KMS-11 (cell line): Measurements from ENCODE around the gene ART5.

Experiments
- H2AFZ ChIP-seq: fragments of 200-600 bp; sonication (generic); 2 replicates; pipeline ENCODE4 v1.6.1; 2016; ENCODE audit warnings: antibody characterized with exemption, mixed run types, low read depth
- H3K27ac ChIP-seq: fragments of 200-600 bp; sonication (generic); 2 replicates; pipeline ENCODE4 v1.6.1; 2016; ENCODE audit warnings: mild to moderate bottlenecking, mixed run types
- H3K27me3 ChIP-seq: fragments of 200-600 bp; sonication (generic); 2 replicates; pipeline ENCODE4 v1.6.1; 2017; ENCODE audit warnings: mild to moderate bottlenecking, low read depth, mixed run types, moderate library complexity; ENCODE audit not compliant: insufficient read depth
- H3K36me3 ChIP-seq: fragments of 200-600 bp; sonication (generic); 2 replicates; pipeline ENCODE4 v1.6.1; 2017; ENCODE audit warnings: mild to moderate bottlenecking, mixed run types; ENCODE audit not compliant: insufficient read depth
- H3K4me1 ChIP-seq: fragments of 200-600 bp; sonication (generic); 2 replicates; pipeline ENCODE4 v1.6.1; 2016; ENCODE audit warnings: mild to moderate bottlenecking, low read depth, mixed run types; ENCODE audit not compliant: poor library complexity, severe bottlenecking
- H3K4me2 ChIP-seq: fragments of 200-600 bp; sonication (generic); 2 replicates; pipeline ENCODE4 v1.7.0; 2016; ENCODE audit warnings: mild to moderate bottlenecking, mixed run types
- H3K4me3 ChIP-seq: fragments of 200-600 bp; sonication (generic); IDR thresholded peaks from 2 replicates; pipeline ENCODE4 v1.6.1; 2017; ENCODE audit warnings: low read depth, low read length, mixed read lengths; ENCODE audit not compliant: insufficient read depth
- H3K79me2 ChIP-seq: fragments of 200-600 bp; sonication (generic); 2 replicates; pipeline ENCODE4 v1.6.1; 2016; ENCODE audit warnings: low read depth, mixed run types; ENCODE audit not compliant: insufficient read depth
- H3K9ac ChIP-seq: fragments of 200-600 bp; sonication (generic); 2 replicates; pipeline ENCODE4 v1.6.1; 2016; ENCODE audit warnings: mild to moderate bottlenecking, mixed run types
- H4K20me1 ChIP-seq: fragments of 200-600 bp; sonication (generic); 2 replicates; pipeline ENCODE4 v1.6.1; 2016; ENCODE audit warnings: mild to moderate bottlenecking, mixed run types; ENCODE audit not compliant: insufficient read depth
- TF ChIP-seq, protein P1 (sequence below): fragments of 200-600 bp; sonication (generic); conservative IDR thresholded peaks from 2 replicates; pipeline ENCODE4 v1.6.1; 2017; ENCODE audit warnings: low read depth, mild to moderate bottlenecking, antibody characterized with exemption, low read length, moderate library complexity, mixed read lengths

ART5 gene

DNA sequence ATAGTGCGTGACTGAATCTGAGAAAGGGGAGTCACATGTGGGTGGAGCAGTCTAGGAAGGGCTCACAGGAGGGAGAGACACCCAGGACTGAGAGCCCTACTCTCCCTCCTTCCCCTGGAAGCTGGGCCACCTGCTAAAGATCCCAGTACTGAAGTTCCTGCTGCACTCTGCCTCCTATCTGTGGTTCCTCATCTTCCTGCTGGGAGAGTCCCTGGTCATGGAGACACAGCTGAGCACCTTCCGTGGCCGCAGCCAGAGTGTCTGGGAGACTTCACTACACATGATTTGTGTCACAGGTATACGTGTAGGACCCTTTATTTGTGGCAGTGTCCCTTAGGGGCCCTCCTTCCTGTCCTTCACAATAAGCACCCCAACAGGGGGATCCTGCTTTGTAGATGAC, 19.3 kb downstream of the ART5 start:
- Histone ChIP-seq H4K20me1 (no peaks in the 10 kb centered on the region), H3K79me2 (no peaks in the 10 kb centered on the region), H3K4me1 (no peaks in the 10 kb centered on the region)

DNA sequence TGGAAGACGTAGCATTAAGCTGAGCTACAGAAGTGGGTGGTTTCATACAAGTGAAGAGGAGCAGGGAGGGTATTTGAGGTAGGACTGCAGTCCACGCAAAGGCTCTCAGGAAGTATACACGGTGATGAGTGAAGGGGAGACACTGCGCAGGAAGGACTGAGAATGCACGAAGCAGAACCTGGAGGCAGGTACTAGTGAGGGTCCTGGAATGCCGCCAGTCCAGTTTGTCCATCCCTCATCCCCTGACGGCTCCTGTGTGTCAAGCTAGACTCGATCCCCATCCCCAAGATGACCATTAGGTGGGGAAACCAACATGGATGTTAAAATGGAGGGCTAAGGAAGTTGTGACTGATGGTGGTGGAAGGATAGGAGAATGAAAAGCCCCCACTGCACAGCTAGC, 23.8 kb downstream of the ART5 start:
- Histone ChIP-seq H3K4me3 (no peak overlapping the region), H3K27ac (no peak overlapping the region), H3K9ac (no peak overlapping the region), H3K79me2 (no peaks in the 10 kb centered on the region), H3K27me3 (no peaks in the 10 kb centered on the region), H4K20me1 (no peaks in the 10 kb centered on the region), H3K4me2 (no peak overlapping the region), H2AFZ (no peak overlapping the region), H3K4me1 (peaks cover 19% of the 10 kb centered on the region), H3K36me3 (no peaks in the 10 kb centered on the region)
- TF ChIP-seq, protein P1, sequence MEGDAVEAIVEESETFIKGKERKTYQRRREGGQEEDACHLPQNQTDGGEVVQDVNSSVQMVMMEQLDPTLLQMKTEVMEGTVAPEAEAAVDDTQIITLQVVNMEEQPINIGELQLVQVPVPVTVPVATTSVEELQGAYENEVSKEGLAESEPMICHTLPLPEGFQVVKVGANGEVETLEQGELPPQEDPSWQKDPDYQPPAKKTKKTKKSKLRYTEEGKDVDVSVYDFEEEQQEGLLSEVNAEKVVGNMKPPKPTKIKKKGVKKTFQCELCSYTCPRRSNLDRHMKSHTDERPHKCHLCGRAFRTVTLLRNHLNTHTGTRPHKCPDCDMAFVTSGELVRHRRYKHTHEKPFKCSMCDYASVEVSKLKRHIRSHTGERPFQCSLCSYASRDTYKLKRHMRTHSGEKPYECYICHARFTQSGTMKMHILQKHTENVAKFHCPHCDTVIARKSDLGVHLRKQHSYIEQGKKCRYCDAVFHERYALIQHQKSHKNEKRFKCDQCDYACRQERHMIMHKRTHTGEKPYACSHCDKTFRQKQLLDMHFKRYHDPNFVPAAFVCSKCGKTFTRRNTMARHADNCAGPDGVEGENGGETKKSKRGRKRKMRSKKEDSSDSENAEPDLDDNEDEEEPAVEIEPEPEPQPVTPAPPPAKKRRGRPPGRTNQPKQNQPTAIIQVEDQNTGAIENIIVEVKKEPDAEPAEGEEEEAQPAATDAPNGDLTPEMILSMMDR = no peak

More for the DNA sequence above, 19.3 kb downstream of the ART5 start:
- H2AFZ ChIP-seq = no peak overlapping the region
- no peak overlapping the region for H3K27ac ChIP-seq
- H3K36me3 ChIP-seq = no peaks in the 10 kb centered on the region
- no peak overlapping the region for H3K4me3 ChIP-seq
- no peak overlapping the region for H3K4me2 ChIP-seq
- TF ChIP-seq, protein P1 = no peak
- H3K27me3 ChIP-seq = no peaks in the 10 kb centered on the region
- no peak overlapping the region for H3K9ac ChIP-seq

DNA sequence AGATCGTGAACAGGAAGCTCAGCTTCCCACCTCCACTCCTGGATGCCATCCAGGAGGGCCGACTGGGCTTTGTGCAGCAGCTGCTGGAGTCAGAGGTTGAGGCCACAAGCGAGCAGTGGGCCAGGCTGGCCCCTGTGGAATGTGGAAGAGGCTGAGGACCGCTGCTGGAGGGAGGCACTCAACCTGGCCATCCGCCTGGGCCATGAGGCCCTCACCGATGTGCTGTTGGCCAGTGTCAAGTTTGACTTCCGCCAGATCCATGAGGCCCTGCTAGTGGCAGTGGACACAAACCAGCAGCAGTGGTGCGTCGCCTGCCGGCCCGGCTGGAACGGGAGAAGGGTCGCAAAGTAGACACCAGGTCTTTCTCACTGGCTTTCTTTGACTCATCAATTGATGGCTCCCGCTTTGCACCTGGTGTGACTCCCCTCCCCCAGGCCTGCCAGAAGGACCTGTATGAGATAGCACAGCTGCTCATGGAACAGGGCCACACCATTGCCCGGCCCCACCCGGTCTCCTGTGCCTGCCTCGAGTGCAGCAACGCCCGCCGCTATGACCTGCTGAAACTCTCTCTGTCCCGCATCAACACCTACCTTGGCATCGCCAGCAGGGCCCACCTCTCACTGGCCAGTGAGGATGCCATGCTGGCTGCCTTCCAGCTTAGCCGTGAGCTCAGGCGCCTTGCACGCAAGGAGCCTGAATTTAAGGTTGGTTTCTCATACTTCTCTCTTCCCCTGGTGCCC, 24.9 kb downstream of the ART5 start:
- TF ChIP-seq, protein P1 = no peak

DNA sequence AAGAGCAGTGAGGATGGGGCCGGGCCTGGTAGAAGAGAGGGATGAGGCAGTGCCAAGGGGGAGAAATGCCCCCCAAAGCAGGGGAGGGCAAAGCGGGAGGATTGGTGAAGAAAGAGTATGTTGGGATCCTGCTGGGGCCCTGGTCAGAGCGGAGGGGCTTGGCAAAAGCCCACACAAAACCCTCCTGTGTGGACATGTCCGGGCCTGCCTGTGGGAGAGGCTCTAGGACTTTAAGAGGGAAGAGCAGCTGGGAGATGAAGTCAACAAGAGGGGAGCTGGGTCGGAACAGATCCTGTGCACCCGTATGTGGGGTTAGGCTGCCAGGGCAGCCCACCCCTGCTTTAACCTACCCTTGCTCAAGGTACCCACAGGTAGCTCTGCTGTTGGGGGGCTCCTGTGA, 25.8 kb downstream of the ART5 start:
- Histone ChIP-seq H3K4me2 (no peak overlapping the region), H3K27me3 (no peaks in the 10 kb centered on the region), H3K4me1 (peaks cover 19% of the 10 kb centered on the region), H3K4me3 (no peak overlapping the region), H3K79me2 (no peaks in the 10 kb centered on the region), H3K9ac (no peak overlapping the region), H4K20me1 (no peaks in the 10 kb centered on the region), H3K27ac (no peak overlapping the region), H3K36me3 (no peaks in the 10 kb centered on the region), H2AFZ (no peak overlapping the region)
- TF ChIP-seq, protein P1 = no peak

More for the DNA sequence above, 24.9 kb downstream of the ART5 start:
- Histone ChIP-seq H3K9ac (no peak overlapping the region), H3K36me3 (no peaks in the 10 kb centered on the region), H3K27ac (no peak overlapping the region), H3K27me3 (no peaks in the 10 kb centered on the region), H2AFZ (no peak overlapping the region), H4K20me1 (no peaks in the 10 kb centered on the region), H3K4me3 (no peak overlapping the region), H3K79me2 (no peaks in the 10 kb centered on the region), H3K4me2 (no peak overlapping the region), H3K4me1 (peaks cover 19% of the 10 kb centered on the region)
